Cardiac muscle cell (in vitro differentiated cells and primary cell): ENCODE data around the gene GTF2A1L. TPM values are rescaled to one million over a fixed set of nuclear protein-coding genes. Genes with fewer than 3 reads are reported as not detected.
A peak's percentile ranks its signal among the peaks of the same experiment; 100 is the strongest.

Source experiments
- DNase-seq, 2 donors: peaks; one replicate each; pipeline versions ENCODE4 v3.0.0 to v3.0.0-alpha.2; 2010 to 2017; ENCODE audit warnings: low read depth in 1 of 2, low spot score in 1 of 2
- H3K27ac ChIP-seq: fragments of 200-600 bp; sonication (generic); 2 replicates; pipeline ENCODE4 v1.5.1; 2016
- H3K27me3 ChIP-seq: fragments of 200-600 bp; sonication (generic); 2 replicates; pipeline ENCODE4 v1.6.0; 2016; ENCODE audit warnings: control low read depth
- H3K36me3 ChIP-seq: fragments of 200-600 bp; sonication (generic); 2 replicates; pipeline ENCODE4 v1.5.1; 2016; ENCODE audit warnings: control low read depth
- H3K4me1 ChIP-seq: fragments of 200-600 bp; sonication (generic); 2 replicates; pipeline ENCODE4 v1.8.1; 2017; ENCODE audit warnings: low read depth, mild to moderate bottlenecking, mixed run types
- H3K4me3 ChIP-seq: fragments of 200-600 bp; sonication (generic); 2 replicates; pipeline ENCODE4 v1.5.1; 2016; ENCODE audit warnings: mild to moderate bottlenecking
- H3K9me3 ChIP-seq: fragments of 200-600 bp; sonication (generic); 2 replicates; pipeline ENCODE4 v1.5.1; 2017; ENCODE audit warnings: low read depth, mild to moderate bottlenecking, control low read depth
- CTCF ChIP-seq: IDR thresholded peaks from 2 replicates; pipeline ENCODE4 v1.5.1; 2012; ENCODE audit warnings: low read depth, mild to moderate bottlenecking, low read length
- polyA plus RNA-seq: library from polyadenylated mRNA; unstranded; fragments of >200 nt; fragmentation: Nextera tagmentation; extraction: Ambion mirVana; gene quantifications from 2 replicates; pipeline ENCODE4 v1.2.1, GENCODE V29; 2016
- total RNA-seq: library from RNA; depleted of rRNA; stranded (reverse); fragments of >200 nt; gene quantifications from 2 replicates; pipeline ENCODE4 v1.2.3, GENCODE V29; 2016

Gene GTF2A1L
- total and polyA plus RNA-seq, 2 experiments from 2014 or later, result 0.68 to 1.4 TPM

- Histone ChIP-seq H3K27me3 (no peaks in the 10 kb centered on the region), H3K36me3 (no peaks in the 10 kb centered on the region), H3K27ac (no peak overlapping the region), H3K4me1 (no peaks in the 10 kb centered on the region), H3K4me3 (no peak overlapping the region), H3K9me3 (no peaks in the 10 kb centered on the region)
- TF ChIP-seq CTCF, result no peak
- DNase-seq, result no peak
Observed at GRCh38 chr2:48707466-48707865, 89.8 kb downstream of the GTF2A1L start.

DNA sequence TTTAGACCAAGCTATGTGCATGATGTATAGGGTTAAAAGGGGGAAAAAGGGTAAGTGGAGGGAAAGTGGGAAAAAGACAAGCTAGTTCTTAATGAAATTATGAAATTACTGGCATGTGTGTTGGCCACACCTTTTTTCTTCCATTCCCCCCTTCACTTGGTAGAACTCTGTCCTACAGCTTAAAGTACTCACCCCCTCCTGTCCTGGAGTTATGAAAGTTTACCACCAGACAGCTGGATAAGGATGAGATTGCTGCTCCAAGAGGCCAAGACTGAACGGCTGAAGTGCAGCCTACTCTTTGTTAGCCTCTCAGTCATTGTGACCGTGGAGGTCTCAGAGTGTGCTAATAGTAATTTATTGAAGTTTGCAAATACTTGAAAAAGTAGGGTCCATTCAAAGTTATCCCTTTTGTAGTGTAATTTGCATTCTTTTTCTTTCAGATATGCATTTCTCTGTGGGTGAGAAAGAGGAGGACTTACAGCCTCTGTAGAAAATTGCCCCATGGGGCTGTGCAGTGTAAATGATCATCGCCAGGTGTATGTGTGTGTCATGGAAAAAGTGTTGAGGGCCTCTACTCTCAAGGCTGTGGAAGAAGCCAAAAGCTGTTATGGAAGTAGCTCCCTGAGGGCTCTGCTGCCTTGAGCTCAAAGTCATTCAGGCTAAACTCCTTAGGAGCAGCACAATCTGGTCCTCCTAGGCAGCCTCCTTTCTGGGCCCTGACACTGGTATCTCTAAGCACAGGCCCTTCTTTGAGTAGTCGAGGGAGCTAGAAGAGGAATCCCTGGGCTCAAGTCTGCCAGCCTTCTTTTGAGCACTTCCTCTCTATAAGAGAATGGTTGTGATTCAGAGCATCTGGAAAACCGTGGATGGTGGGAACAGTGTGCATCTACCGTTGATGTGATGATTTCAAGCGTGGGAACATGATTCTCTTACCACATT, 91.7 kb downstream of the GTF2A1L start:
- Histone ChIP-seq H3K4me1 (peaks cover 14% of the 10 kb centered on the region), H3K9me3 (no peaks in the 10 kb centered on the region), H3K27ac (no peak overlapping the region), H3K36me3 (no peaks in the 10 kb centered on the region), H3K27me3 (no peaks in the 10 kb centered on the region), H3K4me3 (no peak overlapping the region)
- TF ChIP-seq CTCF, result no peak
- no peak for DNase-seq

GRCh38 chr2:48711343-48711742, 93.7 kb downstream of the GTF2A1L start:
- Histone ChIP-seq H3K36me3 (no peaks in the 10 kb centered on the region), H3K27ac (no peak overlapping the region), H3K9me3 (no peaks in the 10 kb centered on the region), H3K4me3 (no peak overlapping the region), H3K4me1 (peaks cover 29% of the 10 kb centered on the region), H3K27me3 (no peaks in the 10 kb centered on the region)
- TF ChIP-seq CTCF, result no peak
- DNase-seq, result peak in 1 of 2 donors; percentile 43

DNA sequence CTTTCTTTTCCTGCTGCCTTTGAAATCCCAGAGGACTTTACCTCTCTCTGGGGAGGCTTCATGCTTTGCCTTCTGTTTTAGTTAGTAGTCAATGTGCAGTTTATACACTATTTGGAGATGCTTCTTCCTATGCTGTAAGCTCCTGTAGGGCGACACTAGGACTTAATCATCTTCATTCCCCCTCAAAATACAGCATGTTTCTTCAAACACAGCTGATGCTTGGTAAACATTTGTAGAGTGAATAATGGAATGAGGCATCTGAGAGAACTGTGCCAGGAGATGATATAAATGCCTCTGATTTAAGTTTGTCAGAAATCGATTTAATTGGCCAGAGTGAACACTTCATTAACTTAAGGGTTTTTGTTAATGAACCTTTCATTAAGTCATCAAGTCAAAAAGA, 94.5 kb downstream of the GTF2A1L start:
- Histone ChIP-seq H3K4me3 (no peak overlapping the region), H3K36me3 (no peaks in the 10 kb centered on the region), H3K27me3 (no peaks in the 10 kb centered on the region), H3K4me1 (peaks cover 29% of the 10 kb centered on the region), H3K27ac (no peak overlapping the region), H3K9me3 (no peaks in the 10 kb centered on the region)
- DNase-seq, result no peak
- no peak for TF ChIP-seq CTCF

DNA sequence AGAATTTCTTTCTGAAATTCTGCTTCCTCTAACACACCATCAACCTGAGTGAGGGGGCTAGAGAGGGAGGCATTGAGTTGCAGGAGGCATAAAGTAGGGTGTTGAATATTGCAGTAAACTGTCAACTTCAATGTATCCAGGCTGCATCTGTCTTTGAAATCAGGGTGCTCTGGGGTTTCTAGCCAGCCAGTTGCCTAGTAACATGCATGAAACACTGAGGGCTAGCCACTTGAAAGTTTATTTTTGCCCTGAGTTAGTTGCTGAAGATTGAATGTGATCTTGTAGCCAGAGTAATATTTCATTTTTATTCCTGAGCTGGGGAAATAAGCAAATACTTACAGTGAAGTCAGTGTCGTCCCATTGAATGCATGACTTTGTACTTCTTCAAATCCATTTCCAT, 96.0 kb downstream of the GTF2A1L start:
- Histone ChIP-seq H3K27ac (no peak overlapping the region), H3K4me3 (no peak overlapping the region), H3K4me1 (peaks cover 29% of the 10 kb centered on the region), H3K9me3 (no peaks in the 10 kb centered on the region), H3K27me3 (no peaks in the 10 kb centered on the region), H3K36me3 (no peaks in the 10 kb centered on the region)
- TF ChIP-seq CTCF, result no peak
- DNase-seq, result peak in 1 of 2 donors; percentile 30
